GM23248 (cell line): ENCODE results near the gene ISOC1.

Experiments
- EZH2 ChIP-seq: fragments of 200-600 bp; sonication (generic); IDR thresholded peaks from 2 replicates; pipeline ENCODE4 v1.6.1; 2018; ENCODE audit warnings: antibody characterized with exemption, mild to moderate bottlenecking; ENCODE audit not compliant: insufficient read depth, poor library complexity, severe bottlenecking
- EZH2phosphoT487 ChIP-seq: fragments of 200-600 bp; sonication (generic); IDR thresholded peaks from 2 replicates; pipeline ENCODE4 v1.6.1; 2018; ENCODE audit warnings: antibody characterized with exemption, moderate library complexity, mild to moderate bottlenecking, low read depth; ENCODE audit not compliant: insufficient read depth

GRCh38 chr5:129074903-129075302 is 19.6 kb upstream of the ISOC1 start:
- TF ChIP-seq EZH2phosphoT487 = no peak
- no peak for TF ChIP-seq EZH2
